ENCODE measurements around the gene AXL.

DNA sequence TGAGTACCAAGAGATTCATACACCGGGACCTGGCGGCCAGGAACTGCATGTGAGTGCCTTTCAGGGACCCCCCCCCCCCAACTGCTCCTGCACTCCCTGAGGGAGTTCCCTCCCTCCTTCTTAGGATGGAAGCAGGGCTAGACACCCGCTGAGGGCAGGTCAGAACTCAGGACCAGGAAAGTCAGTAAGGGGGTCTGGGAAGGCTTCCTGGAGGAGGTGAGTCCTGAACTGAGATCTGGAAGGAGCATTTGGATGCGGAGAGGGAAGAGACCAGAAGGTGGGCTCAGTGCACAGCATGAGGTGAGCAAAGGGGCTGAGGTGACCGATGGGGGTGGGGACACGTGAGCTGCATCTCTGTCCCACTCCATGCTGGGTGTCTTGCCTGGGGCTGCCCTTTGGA, 34.6 kb downstream of the AXL start:
- TF ChIP-seq, protein P1, sequence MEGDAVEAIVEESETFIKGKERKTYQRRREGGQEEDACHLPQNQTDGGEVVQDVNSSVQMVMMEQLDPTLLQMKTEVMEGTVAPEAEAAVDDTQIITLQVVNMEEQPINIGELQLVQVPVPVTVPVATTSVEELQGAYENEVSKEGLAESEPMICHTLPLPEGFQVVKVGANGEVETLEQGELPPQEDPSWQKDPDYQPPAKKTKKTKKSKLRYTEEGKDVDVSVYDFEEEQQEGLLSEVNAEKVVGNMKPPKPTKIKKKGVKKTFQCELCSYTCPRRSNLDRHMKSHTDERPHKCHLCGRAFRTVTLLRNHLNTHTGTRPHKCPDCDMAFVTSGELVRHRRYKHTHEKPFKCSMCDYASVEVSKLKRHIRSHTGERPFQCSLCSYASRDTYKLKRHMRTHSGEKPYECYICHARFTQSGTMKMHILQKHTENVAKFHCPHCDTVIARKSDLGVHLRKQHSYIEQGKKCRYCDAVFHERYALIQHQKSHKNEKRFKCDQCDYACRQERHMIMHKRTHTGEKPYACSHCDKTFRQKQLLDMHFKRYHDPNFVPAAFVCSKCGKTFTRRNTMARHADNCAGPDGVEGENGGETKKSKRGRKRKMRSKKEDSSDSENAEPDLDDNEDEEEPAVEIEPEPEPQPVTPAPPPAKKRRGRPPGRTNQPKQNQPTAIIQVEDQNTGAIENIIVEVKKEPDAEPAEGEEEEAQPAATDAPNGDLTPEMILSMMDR (conservative IDR thresholded peaks at IDR 0.05; ENCODE audit: low read length): no peak
- no peak for TF ChIP-seq EZH2phosphoT487 (IDR thresholded peaks at IDR 0.05; ENCODE audit: borderline replicate concordance)

Data from Loucy (cell line).